Retinal pigment epithelial cell (primary cell): Measurements from ENCODE around the gene DSE.

Experiments
- DNase-seq: peaks from one replicate; pipeline ENCODE4 v3.0.0-alpha.2; 2010; ENCODE audit warnings: low read depth
- H3K4me3 ChIP-seq: 2 replicates; pipeline ENCODE4 v1.5.1; 2011; ENCODE audit warnings: mild to moderate bottlenecking, low read length, control low read depth, moderate library complexity
- CTCF ChIP-seq: conservative IDR thresholded peaks from 2 replicates; pipeline ENCODE4 v1.5.1; 2011; ENCODE audit warnings: low read depth, low read length, control low read depth, inconsistent platforms

DSE gene

GRCh38 chr6:116420341-116420740 lies 49.6 kb downstream of the DSE start:
- no peak for DNase-seq
- H3K4me3 ChIP-seq, result no peak overlapping the region
- no peak for TF ChIP-seq CTCF

GRCh38 chr6:116422238-116422637 lies 51.5 kb downstream of the DSE start:
- TF ChIP-seq CTCF, result no peak
- no peak overlapping the region for H3K4me3 ChIP-seq
- no peak for DNase-seq

GRCh38 chr6:116424001-116424400 lies 53.3 kb downstream of the DSE start:
- H3K4me3 ChIP-seq, result no peak overlapping the region
- no peak for TF ChIP-seq CTCF
- no peak for DNase-seq

GRCh38 chr6:116426551-116426950 lies 55.8 kb downstream of the DSE start:
- no peak for TF ChIP-seq CTCF
- H3K4me3 ChIP-seq, result no peak overlapping the region
- DNase-seq, result no peak

GRCh38 chr6:116429111-116429510 lies 58.4 kb downstream of the DSE start:
- TF ChIP-seq CTCF, result no peak
- no peak overlapping the region for H3K4me3 ChIP-seq
- DNase-seq, result no peak

GRCh38 chr6:116430860-116431259 lies 60.1 kb downstream of the DSE start:
- TF ChIP-seq CTCF, result no peak
- DNase-seq, result no peak
- H3K4me3 ChIP-seq, result no peak overlapping the region

GRCh38 chr6:116431964-116432595 lies 61.3 kb downstream of the DSE start:
- TF ChIP-seq CTCF, result no peak
- no peak overlapping the region for H3K4me3 ChIP-seq
- no peak for DNase-seq
